Measurements from ENCODE around the gene ECM2.

- TF ChIP-seq, protein P1, sequence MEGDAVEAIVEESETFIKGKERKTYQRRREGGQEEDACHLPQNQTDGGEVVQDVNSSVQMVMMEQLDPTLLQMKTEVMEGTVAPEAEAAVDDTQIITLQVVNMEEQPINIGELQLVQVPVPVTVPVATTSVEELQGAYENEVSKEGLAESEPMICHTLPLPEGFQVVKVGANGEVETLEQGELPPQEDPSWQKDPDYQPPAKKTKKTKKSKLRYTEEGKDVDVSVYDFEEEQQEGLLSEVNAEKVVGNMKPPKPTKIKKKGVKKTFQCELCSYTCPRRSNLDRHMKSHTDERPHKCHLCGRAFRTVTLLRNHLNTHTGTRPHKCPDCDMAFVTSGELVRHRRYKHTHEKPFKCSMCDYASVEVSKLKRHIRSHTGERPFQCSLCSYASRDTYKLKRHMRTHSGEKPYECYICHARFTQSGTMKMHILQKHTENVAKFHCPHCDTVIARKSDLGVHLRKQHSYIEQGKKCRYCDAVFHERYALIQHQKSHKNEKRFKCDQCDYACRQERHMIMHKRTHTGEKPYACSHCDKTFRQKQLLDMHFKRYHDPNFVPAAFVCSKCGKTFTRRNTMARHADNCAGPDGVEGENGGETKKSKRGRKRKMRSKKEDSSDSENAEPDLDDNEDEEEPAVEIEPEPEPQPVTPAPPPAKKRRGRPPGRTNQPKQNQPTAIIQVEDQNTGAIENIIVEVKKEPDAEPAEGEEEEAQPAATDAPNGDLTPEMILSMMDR (IDR thresholded peaks at IDR 0.05) = no peak
- TF ChIP-seq YY1 (IDR thresholded peaks at IDR 0.05; ENCODE audit: low read depth) (no peak), MXI1 (IDR thresholded peaks at IDR 0.05; ENCODE audit: low read depth, low read length) (no peak), GABPA (IDR thresholded peaks at IDR 0.05; ENCODE audit: low read depth) (no peak), POLR2AphosphoS5 (IDR thresholded peaks at IDR 0.05; ENCODE audit: low read depth, low read length) (no peak), EZH2phosphoT487 (IDR thresholded peaks at IDR 0.05; ENCODE audit: borderline replicate concordance, low read depth) (no peak), REST (IDR thresholded peaks at IDR 0.05; ENCODE audit: low read depth, low read length) (no peak), ELF1 (IDR thresholded peaks at IDR 0.05) (no peak), EP300 (IDR thresholded peaks at IDR 0.05; ENCODE audit: borderline replicate concordance in 1 of 2, low read depth in 1 of 2, low read length in 1 of 2) (no peak), JUND (IDR thresholded peaks at IDR 0.05) (no peak), NFIC (IDR thresholded peaks at IDR 0.05; ENCODE audit: borderline replicate concordance) (no peak), RFX5 (IDR thresholded peaks at IDR 0.05; ENCODE audit: low read length) (no peak), TEAD4 (IDR thresholded peaks at IDR 0.05; ENCODE audit: borderline replicate concordance, insufficient read depth) (no peak)
- TF ChIP-seq, protein P2, sequence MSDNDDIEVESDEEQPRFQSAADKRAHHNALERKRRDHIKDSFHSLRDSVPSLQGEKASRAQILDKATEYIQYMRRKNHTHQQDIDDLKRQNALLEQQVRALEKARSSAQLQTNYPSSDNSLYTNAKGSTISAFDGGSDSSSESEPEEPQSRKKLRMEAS (IDR thresholded peaks at IDR 0.05; ENCODE audit: low read depth) = no peak
Observed at GRCh38 chr9:92467511-92467910, 68.3 kb downstream of the ECM2 start.

Data from SK-N-SH (cell line).